Tibial nerve (tissue), 4 donors: ENCODE measurements around the gene AOPEP.

Experiments used
- EP300 ChIP-seq, 2 donors: sonication (generic); formaldehyde crosslinking; IDR thresholded peaks; one replicate each; pipeline ENCODE4 v1.6.1; 2017; ENCODE audit warnings: antibody characterized with exemption in 2 of 2, mild to moderate bottlenecking in 1 of 2
- POLR2A ChIP-seq, 2 donors: fragments of 450-650 bp; IDR thresholded peaks; one replicate each; pipeline ENCODE4 v1.6.1; 2017; ENCODE audit warnings: antibody characterized with exemption in 2 of 2, mild to moderate bottlenecking in 2 of 2, moderate library complexity in 2 of 2
- TF ChIP-seq, protein P1 (sequence below), 5 experiments: fragments of 200-600 bp in 3 of 5; fragments of 450-650 bp in 2 of 5; sonication (generic) in 3 of 5; IDR thresholded peaks; one replicate each; pipeline ENCODE4 v1.5.1; 2016 to 2019; ENCODE audit warnings: antibody characterized with exemption in 5 of 5, mild to moderate bottlenecking in 3 of 5, moderate library complexity in 2 of 5

DNA sequence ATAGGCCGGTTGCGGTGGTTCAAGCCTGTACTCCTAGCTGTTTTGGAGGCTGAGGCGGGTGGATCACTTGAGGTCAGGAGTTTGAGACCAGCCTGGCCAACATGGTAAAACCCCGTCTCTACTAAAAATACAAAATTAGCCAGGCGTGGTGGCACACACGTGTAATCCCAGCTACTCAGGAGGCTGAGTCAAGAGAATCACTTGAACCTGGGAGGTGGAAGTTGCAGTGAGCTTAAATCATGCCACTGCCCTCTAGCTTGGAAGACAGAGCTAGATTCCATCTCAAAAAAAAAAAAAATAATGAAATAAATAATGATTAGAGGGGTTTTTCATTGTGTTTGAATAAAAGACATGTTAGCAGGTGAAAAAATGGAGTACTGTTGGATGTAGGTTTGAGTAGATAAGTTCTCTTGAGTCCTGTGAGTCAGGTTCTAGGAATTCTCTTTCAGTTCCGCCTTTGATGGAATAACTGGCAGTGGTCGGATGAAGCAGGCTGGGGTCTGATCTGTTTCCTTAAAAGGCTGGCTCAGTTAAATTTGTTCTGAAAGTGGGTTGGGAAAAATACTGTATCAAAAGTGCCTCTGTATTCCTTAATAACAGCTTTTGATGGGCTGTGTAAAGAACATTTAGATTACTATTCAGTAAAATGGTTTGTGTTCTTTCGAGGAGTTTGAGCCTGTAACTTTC, 73.2 kb downstream of the AOPEP start:
- TF ChIP-seq POLR2A (IDR thresholded peaks at IDR 0.05) (no peak), EP300 (IDR thresholded peaks at IDR 0.05) (peak in 1 of 2 donors; percentile 34)
- TF ChIP-seq, protein P1, sequence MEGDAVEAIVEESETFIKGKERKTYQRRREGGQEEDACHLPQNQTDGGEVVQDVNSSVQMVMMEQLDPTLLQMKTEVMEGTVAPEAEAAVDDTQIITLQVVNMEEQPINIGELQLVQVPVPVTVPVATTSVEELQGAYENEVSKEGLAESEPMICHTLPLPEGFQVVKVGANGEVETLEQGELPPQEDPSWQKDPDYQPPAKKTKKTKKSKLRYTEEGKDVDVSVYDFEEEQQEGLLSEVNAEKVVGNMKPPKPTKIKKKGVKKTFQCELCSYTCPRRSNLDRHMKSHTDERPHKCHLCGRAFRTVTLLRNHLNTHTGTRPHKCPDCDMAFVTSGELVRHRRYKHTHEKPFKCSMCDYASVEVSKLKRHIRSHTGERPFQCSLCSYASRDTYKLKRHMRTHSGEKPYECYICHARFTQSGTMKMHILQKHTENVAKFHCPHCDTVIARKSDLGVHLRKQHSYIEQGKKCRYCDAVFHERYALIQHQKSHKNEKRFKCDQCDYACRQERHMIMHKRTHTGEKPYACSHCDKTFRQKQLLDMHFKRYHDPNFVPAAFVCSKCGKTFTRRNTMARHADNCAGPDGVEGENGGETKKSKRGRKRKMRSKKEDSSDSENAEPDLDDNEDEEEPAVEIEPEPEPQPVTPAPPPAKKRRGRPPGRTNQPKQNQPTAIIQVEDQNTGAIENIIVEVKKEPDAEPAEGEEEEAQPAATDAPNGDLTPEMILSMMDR (IDR thresholded peaks at IDR 0.05), result no peak
